GM19372 (cell line): ENCODE results near the gene PNPLA6.

Source experiments
- ATAC-seq: cut with Tn5 transposase; IDR thresholded peaks from one replicate; pipeline ENCODE4 v1.9.1; 2021; ENCODE audit warnings: mild to moderate bottlenecking, low read depth, moderate library complexity; ENCODE audit not compliant: unreplicated experiment

The PNPLA6 gene

GRCh38 chr19:7515110-7515644, 20.3 kb upstream of the PNPLA6 start:
- no peak for ATAC-seq

- ATAC-seq, result no peak
These were observed 19.8 kb upstream of the PNPLA6 start, which contains the start of gene ZNF358 for GRCh38 chr19:7515645-7516151. ZNF358 (plus strand) TSS chr19:7516103; CDS start chr19:7519243, 3,140 bp downstream.

GRCh38 chr19:7516333-7516732, 19.2 kb upstream of the PNPLA6 start:
- ATAC-seq, result no peak

- no peak for ATAC-seq
These were observed 18.6 kb upstream of the PNPLA6 start for GRCh38 chr19:7516878-7517277.

GRCh38 chr19:7519361-7520130, 16.0 kb upstream of the PNPLA6 start:
- ATAC-seq, result no peak

- ATAC-seq, result no peak
These were observed 15.1 kb upstream of the PNPLA6 start for GRCh38 chr19:7520131-7521051.

GRCh38 chr19:7521551-7522071, 13.9 kb upstream of the PNPLA6 start:
- ATAC-seq, result no peak

- peak; percentile 94 for ATAC-seq
These were observed 13.2 kb upstream of the PNPLA6 start, which contains the start of gene MCOLN1 for GRCh38 chr19:7522072-7522922. MCOLN1 (plus strand) TSS chr19:7522624; CDS start chr19:7522751, 127 bp downstream.

GRCh38 chr19:7522923-7523667, 12.4 kb upstream of the PNPLA6 start:
- ATAC-seq, result no peak

GRCh38 chr19:7524523-7524922, 11.0 kb upstream of the PNPLA6 start:
- no peak for ATAC-seq

GRCh38 chr19:7524992-7525739, 10.4 kb upstream of the PNPLA6 start:
- no peak for ATAC-seq

- no peak for ATAC-seq
These were observed 9.2 kb upstream of the PNPLA6 start for GRCh38 chr19:7526059-7526929.

GRCh38 chr19:7527516-7528191, 7.9 kb upstream of the PNPLA6 start:
- no peak for ATAC-seq

GRCh38 chr19:7528192-7528519, 7.4 kb upstream of the PNPLA6 start:
- ATAC-seq, result no peak

- no peak for ATAC-seq
These were observed 6.8 kb upstream of the PNPLA6 start for GRCh38 chr19:7528522-7529245.

GRCh38 chr19:7529246-7529600, 6.3 kb upstream of the PNPLA6 start:
- no peak for ATAC-seq
